ENCODE results near the gene LRRC52.
"Not testable (repeated sequence)": the region's sequence is repeated elsewhere in the genome, so short reads cannot be mapped to it uniquely, and the experiment has no call there.

LRRC52 gene

DNA sequence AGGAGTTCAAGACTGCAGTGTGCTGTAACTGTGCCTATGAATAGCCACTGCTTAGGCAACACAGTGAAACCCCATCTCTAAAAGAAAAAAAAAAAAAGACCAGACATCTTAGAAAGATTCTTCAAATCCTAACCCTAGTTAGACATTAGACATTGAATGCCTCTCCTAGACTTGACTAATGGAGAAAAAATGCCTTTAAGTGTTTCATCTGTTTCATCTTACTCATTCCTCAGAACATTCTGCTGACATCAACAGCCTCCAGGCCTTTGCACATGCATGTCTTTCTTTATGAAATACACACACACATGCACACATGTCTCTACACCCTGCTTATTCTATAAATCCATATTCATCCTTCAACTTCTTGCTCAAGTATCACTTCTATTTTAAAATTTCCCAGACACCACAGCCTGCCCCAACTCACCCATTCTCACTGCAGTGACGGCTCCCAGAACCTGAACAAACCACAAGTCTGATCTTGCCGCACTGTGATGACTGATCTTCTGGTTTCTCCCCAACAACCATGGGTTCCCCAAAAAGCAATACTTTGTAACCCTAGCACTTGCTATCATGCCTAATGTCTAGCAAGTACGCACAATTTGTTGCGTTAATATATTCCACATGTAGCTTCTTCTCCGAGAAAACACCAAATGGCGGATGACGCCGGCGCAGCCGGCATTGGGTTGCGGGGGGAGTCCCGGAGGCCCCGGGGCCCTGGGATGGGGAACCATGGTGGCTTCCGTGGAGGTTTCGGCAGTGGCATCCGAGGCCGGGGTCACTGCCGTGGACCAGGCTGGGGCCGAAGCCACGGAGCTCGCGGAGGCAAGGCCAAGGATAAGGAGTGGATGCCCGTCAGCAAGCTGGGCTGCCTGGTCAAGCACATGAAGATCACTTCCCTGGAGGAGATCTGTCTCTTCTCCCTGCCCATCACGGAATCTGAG, 37.4 kb downstream of the LRRC52 start:
- DNase-seq (ENCODE audit: low read depth, low spot score) = no peak

DNA sequence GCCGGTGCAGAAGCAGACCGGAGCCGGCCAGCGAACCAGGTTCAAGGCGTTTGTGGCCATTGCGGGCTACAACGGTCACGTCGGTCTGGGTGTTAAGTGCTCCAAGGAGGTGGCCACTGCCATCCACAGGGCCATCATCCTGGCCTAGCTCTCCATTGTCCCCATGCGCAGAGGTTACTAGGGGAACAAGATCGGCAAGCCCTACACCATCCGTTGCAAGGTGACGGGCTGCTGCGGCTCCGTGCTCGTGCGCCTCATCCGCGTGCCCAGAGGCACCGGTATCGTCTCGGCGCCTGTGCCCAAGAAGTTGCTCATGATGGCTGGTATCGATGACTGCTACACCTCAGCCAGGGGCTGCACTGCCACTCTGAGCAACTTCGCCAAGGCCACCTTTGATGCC, 38.1 kb downstream of the LRRC52 start:
- no peak for DNase-seq (ENCODE audit: low read depth, low spot score)

DNA sequence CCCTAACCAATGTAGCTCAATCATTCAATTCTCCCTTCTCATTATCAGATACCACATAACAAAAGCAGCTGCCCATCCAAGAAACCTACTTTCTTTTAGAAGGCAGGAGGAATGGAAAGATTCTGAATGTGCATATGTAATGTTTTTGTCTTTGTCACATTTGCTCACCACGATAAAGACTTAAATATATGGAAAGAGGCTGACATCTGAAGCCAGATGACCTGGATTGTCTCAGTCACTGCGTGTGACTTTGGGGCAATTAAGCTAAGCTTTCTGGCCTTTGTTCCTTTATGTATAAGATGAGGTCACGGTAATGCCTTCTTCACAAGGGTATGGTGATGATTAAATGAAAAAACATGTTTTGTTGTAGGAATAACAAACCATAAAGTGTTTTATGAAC, 42.6 kb downstream of the LRRC52 start:
- no peak for DNase-seq (ENCODE audit: low read depth, low spot score)

DNA sequence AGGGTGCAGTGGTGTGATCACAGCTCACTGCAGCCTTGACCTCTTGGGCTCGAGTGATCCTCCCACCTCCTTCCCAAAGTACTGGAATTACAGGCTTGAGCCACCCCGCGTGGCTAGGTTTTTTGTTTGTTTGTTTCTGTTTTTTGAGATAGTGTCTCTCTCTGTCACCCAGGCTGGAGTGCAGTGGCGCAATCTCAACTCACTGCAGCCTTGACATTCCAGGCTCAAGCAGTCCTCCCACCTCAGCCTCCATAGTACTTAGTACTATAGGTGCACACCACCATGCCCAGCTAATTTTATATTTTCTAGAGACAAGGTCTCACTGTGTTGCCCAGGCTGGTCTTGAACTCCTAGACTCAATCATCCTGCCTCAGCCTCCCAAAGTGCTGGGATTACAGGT, 47.6 kb downstream of the LRRC52 start:
- not testable (repeated sequence) for DNase-seq (ENCODE audit: low read depth, low spot score)

DNA sequence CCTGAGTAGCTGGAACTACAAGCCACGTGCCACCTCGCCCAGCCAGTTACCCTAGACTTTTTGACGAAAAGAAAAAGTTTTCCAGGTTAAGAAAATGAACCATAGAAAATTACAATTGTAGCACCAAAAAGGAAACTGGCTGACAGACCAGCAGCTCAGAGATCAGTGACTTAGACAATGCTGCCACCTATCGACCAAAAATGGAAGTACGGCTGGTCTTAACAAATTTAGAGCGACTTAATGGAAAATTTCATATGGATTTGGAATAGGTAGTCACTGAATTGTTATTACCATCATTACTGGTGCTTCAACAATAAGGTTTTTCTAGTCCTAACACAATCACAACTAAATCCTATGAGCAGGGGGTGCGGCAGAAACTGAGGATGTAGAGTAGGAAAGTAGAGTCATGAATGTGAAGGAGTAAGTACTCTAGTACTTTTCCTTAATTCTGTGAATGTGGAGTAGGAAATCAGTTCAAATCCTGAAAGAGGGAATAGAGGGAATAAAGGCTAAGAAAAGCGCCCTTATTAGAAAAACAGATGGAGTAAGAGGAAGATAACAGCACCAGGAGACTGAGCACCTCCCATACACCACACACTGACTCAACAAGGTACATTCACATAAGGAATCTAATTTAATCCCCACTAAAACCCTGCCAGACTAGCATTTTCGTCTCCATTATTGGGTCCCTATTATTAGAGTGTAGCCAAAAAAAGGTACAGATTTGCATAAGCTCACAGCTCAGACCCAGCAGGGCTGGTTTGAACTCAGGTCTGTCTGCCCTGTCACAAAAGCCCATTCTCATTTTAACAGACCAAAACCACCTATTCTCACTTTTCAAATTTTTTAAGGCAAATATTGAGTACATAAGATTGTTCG, 49.4 kb downstream of the LRRC52 start:
- DNase-seq (ENCODE audit: low read depth, low spot score) = peak; percentile 72

DNA sequence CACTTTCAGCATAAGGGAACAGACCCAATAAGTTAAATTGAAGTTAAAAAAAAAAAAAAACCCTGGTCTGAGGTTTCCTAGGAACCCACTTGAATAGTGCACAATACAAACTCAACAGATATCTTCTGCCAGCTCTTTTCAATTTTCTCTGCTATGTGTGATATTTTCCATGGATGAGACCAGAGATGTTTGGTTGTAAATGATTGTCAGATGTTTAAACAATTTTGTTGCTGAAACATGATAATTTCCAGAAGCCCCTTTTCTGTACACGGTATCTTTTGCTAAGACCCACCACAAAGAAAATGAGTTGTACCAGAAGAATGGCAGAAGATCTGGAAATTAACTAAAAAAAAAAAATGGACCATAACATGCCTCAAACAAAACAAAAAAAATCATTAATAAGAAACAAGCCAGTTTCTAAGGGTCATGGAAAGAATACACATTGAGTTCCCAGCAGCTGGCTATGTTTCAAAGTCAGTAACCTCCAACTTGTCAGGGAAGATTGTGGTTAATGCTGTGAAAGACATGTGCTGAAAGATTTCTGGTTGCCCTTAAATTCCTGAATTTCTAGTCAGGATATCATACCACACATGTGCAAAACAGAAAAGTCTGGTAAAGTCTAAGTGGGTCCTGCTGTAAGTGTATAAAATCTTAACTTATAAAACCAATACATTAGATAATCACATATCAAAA, 51.6 kb downstream of the LRRC52 start:
- no peak for DNase-seq (ENCODE audit: low read depth, low spot score)

DNA sequence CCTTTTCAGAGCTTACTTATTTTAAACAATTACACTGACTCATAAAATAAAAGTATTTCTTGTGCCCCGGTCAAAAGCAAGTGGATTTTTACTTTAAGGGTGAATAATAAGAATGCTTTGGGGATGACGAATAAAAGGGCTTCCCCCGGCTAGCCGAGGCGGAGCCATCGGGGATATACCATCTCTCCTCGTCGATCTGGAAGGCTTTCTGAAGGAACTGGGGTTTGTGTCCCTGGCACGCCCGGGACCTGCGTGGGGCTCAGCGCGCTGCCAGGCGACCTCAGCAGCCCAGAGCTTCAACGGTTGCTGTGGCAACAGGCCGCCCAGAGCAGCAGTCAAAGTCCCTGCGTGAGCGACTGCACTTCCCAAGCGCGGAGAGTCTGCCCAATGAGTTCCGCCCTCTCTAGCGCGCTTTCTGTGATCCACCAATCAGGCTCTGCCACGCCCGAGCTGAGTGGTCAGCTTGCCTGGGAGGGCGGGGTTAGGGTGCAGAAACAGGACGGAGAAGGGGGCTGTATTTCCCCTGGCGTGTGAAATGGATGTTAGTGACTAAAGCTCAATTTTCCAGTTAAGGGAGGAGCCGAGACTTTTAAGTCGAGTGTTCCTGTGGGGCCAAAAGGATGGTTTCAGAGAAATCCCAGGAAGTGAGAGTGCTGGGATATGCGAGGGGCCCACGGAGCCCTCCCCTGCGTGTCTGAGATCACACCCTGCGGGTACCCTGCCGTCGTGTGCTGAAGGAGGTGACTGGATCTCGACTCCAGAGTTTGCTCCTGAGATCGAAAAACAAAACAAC, 54.3 kb downstream of the LRRC52 start:
- peak; percentile 93 for DNase-seq (ENCODE audit: low read depth, low spot score)

DNA sequence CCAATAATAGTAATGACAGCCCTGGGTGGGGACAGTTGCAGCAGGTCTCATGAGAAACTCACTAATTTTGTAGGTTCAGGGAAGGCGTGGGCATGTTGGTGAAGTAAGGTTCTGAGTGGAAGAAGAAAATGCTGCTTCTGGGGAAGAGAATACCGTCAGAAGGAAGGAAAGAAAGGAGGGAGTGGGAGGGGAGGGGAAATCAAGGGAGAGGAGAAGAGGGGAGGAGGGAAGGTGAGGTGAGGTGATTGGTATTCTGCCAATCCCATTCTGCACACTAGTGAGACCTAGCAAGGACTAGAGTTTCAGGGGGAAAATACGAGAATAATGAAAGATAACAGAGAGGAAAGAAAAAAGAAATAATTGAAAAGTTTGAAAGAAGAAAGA, 54.9 kb downstream of the LRRC52 start:
- no peak for DNase-seq (ENCODE audit: low read depth, low spot score)

DNA sequence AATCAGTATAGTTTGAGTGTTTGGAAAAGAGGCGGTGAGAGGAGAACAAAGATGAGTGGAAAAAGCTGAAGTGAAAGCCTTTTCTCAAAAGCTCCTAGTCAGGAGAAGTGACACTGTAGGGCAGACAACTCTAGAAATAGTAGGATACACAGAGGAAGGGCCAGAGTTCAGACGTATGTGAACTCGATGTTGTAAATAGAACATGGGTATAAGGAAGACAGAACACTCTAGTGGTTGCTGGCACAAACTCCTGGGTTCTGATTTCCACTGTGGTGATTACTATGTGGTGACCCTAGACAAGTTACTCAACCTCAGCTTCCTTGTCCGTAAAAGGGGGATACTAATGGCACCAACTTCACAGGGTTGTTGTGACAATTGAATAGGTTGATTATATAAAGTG, 57.0 kb downstream of the LRRC52 start:
- DNase-seq (ENCODE audit: low read depth, low spot score) = no peak

DNA sequence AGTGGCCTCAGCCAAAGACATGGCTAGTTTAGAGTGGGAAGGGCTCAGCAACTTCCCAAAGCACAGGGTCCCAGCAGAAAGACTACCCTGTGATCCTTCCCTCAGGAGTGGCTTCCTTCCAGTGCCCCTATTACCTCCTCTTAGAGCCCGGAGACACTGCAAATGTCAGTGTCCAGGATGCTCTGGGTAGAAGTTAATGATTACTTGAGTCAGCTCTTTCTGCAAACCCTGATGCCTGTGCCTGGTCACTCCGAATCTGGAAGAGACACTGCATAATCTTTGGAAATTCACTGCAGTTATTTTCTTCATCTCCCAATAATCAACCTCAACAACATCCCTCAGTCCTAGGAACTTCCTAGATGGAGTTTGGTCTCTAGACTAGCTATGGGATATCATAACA, 60.0 kb downstream of the LRRC52 start:
- DNase-seq (ENCODE audit: low read depth, low spot score) = no peak

DNA sequence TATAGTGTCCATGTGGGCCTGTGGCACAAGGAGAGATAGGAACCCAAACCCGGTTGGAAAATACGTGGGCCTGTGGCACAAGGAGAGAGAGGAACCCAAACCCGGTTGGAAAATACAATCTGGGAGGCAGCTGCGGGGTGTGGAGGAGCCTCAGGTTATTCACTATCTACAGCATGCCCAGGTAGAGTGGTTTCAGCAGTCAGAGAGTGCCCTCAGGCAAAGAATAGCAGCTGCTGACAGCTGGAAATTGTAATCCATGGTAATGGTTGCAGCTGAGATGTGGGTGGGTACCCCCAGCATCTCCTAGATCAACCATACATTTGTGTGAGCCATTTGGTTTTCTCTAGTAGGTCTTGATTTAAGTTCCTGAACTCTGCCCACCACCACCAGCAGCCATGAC, 61.4 kb downstream of the LRRC52 start:
- no peak for DNase-seq (ENCODE audit: low read depth, low spot score)

DNA sequence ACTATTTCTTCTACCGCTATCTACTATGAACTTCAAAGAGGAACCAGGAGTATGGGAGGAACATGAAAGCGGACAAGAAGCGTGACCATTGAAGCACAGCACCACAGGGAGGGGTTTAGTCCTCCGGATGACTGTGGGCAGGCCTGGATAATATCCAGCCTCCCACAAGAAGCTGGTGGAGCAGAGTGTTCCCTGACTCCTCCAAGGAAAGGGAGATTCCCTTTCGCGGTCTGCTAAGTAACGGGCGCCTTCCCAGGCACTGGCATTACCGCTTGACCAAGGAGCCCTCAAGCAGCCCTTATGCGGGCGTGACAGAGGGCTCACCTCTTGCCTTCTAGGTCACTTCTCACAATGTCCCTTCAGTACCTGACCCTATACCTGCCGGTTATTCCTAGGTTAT, 62.9 kb downstream of the LRRC52 start:
- DNase-seq (ENCODE audit: low read depth, low spot score) = not testable (repeated sequence)

DNA sequence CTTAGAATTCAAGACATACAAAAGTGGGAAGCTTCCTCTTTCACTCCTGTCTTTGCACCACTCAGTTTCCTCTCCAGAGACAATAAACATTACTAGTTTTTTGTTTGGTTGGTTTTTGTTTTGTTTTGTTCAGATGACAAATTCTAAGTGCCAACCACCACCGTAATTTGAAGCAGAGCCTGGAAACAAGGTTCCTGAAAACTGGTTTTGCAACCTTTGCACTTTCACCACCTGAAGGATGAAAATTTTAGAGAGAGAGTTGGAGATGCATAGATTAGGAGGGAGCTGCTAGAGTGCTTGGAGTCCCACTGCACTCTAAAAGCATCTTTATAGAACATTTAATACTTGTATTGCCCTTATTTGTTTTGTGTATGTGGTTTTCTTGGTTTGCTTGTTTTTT, 67.1 kb downstream of the LRRC52 start:
- no peak for DNase-seq (ENCODE audit: low read depth, low spot score)

DNA sequence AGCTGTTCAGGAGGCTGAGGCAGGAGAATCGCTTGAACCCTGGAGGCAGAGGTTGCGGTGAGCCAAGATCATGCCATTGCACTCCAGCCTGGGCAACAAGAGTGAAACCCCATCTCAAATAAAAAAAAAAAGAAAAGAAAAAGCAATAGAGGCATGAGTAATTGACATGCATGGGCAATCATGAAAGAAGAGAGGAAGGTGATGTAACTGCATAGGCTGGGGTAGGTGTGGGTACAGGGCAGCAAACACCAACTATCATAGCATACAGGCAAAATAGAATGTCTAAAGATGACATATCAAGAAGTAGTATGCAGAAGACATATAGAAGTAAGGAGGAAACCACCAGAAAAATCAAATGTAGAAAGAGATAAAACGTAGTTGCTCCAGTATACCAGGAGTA, 68.3 kb downstream of the LRRC52 start:
- no peak for DNase-seq (ENCODE audit: low read depth, low spot score)
